Hepatocyte (in vitro differentiated cells): ENCODE measurements around the gene HERC2. TPM values are rescaled to one million over a fixed set of nuclear protein-coding genes. Genes with fewer than 3 reads are reported as not detected.

Source experiments
- DNase-seq: peaks from one replicate; pipeline ENCODE4 v3.0.0-alpha.2; 2016; ENCODE audit warnings: low spot score
- H2AFZ ChIP-seq: fragments of 200-600 bp; sonication (generic); 2 replicates; pipeline ENCODE4 v1.6.0; 2016; ENCODE audit warnings: antibody characterized with exemption, mild to moderate bottlenecking
- H3K27ac ChIP-seq: fragments of 200-600 bp; sonication (generic); 2 replicates; pipeline ENCODE4 v1.5.1; 2016; ENCODE audit warnings: mild to moderate bottlenecking
- H3K27me3 ChIP-seq: fragments of 200-600 bp; sonication (generic); 2 replicates; pipeline ENCODE4 v1.6.1; 2016
- H3K36me3 ChIP-seq: fragments of 200-600 bp; sonication (generic); replicated peaks from 2 replicates; pipeline ENCODE4 v1.5.1; 2016; ENCODE audit warnings: low read depth; ENCODE audit not compliant: insufficient read depth
- H3K4me1 ChIP-seq: fragments of 200-600 bp; sonication (generic); 2 replicates; pipeline ENCODE4 v1.5.1; 2016; ENCODE audit warnings: mild to moderate bottlenecking, moderate library complexity; ENCODE audit not compliant: insufficient read depth
- H3K4me2 ChIP-seq: fragments of 200-600 bp; sonication (generic); 2 replicates; pipeline ENCODE4 v1.6.0; 2016
- H3K4me3 ChIP-seq: fragments of 200-600 bp; sonication (generic); 2 replicates; pipeline ENCODE4 v1.5.1; 2016; ENCODE audit warnings: mild to moderate bottlenecking
- H3K79me2 ChIP-seq: fragments of 200-600 bp; sonication (generic); 2 replicates; pipeline ENCODE4 v1.6.0; 2017; ENCODE audit warnings: mild to moderate bottlenecking
- H3K9me2 ChIP-seq: fragments of 200-600 bp; sonication (generic); replicated peaks from 2 replicates; pipeline ENCODE4 v1.6.0; 2017; ENCODE audit warnings: mild to moderate bottlenecking; ENCODE audit not compliant: insufficient read depth
- H3K9me3 ChIP-seq: fragments of 200-600 bp; sonication (generic); 2 replicates; pipeline ENCODE4 v1.5.1; 2016; ENCODE audit warnings: low read depth, mild to moderate bottlenecking
- H4K20me1 ChIP-seq: fragments of 200-600 bp; sonication (generic); 2 replicates; pipeline ENCODE4 v1.6.0; 2016; ENCODE audit warnings: mild to moderate bottlenecking; ENCODE audit not compliant: insufficient read depth, poor library complexity, severe bottlenecking
- EZH2 ChIP-seq: fragments of 200-600 bp; sonication (generic); IDR thresholded peaks from 2 replicates; pipeline ENCODE4 v1.6.1; 2016; ENCODE audit warnings: antibody characterized with exemption, mild to moderate bottlenecking, borderline replicate concordance
- EZH2phosphoT487 ChIP-seq: fragments of 200-600 bp; sonication (generic); IDR thresholded peaks from one replicate; pipeline ENCODE4 v1.6.1; 2018; ENCODE audit warnings: antibody characterized with exemption, mild to moderate bottlenecking, low read depth, moderate library complexity; ENCODE audit not compliant: unreplicated experiment, severe bottlenecking
- WGBS: methylation state at CpG from one replicate; pipeline ENCODE4 v1.1.6; 2016; ENCODE audit warnings: low lambda C conversion rate; ENCODE audit errors: missing lambda C conversion rate; 5-methylcytosine and 5-hydroxymethylcytosine counted together
- polyA plus RNA-seq: library from polyadenylated mRNA; unstranded; fragments of >200 nt; fragmentation: Nextera tagmentation; extraction: Ambion mirVana; gene quantifications from 2 replicates; pipeline ENCODE4 v1.2.1, GENCODE V29; 2016
- total RNA-seq: library from RNA; depleted of rRNA; stranded (reverse); fragments of >200 nt; gene quantifications from 2 replicates; pipeline ENCODE4 v1.2.3, GENCODE V29; 2014
- TF ChIP-seq, protein P1 (sequence below): fragments of 200-600 bp; sonication (generic); IDR thresholded peaks from 2 replicates; pipeline ENCODE4 v1.5.1; 2016; ENCODE audit warnings: antibody characterized with exemption, mild to moderate bottlenecking; ENCODE audit not compliant: poor library complexity

Gene HERC2
- total and polyA plus RNA-seq, 2 experiments from 2014 or later = 30.2 to 57.4 TPM

DNA sequence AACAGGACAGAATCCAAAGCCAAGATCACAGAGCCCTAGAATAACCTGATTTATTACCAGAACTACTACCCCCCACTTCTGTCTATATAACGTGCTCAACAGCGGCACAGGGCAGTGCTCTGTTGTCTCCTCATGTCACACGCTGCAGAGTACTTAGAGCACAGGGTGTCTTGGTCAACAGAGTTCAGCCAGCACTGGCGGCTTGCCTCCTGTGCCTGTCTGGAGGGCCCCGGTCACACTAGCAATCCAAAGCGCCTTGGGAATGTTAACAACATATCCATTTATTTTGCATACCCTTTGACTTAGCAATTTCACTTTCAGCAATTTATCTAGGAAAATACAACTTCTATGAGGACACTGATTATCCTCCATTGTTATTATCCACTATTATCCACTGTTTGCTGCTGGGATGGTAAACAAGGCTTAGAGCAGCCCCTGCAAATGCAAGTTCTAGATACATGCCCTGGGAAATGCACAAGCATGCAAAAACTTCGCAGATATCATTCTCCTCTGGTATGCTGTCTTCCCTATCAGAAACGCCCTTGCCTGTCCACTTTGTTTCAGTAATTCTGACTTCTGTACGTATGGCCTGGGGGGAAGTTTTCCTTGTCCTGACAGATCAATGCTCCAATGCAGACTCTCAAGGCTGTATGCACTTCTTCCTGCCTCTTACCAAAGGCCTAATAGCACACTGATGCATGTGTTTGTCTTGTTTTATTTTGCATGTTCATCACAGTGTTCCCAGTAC lies 136.7 kb downstream of the HERC2 start:
- Histone ChIP-seq H3K4me3 (no peak overlapping the region), H3K27ac (no peak overlapping the region), H3K9me2 (no peaks in the 10 kb centered on the region), H4K20me1 (no peaks in the 10 kb centered on the region), H3K4me1 (no peaks in the 10 kb centered on the region), H3K27me3 (no peaks in the 10 kb centered on the region), H2AFZ (no peak overlapping the region), H3K9me3 (no peaks in the 10 kb centered on the region), H3K4me2 (no peak overlapping the region), H3K36me3 (no peaks in the 10 kb centered on the region), H3K79me2 (no peaks in the 10 kb centered on the region)
- 89% methylated on average over 9 of the region's 9 CpGs for WGBS
- TF ChIP-seq, protein P1, sequence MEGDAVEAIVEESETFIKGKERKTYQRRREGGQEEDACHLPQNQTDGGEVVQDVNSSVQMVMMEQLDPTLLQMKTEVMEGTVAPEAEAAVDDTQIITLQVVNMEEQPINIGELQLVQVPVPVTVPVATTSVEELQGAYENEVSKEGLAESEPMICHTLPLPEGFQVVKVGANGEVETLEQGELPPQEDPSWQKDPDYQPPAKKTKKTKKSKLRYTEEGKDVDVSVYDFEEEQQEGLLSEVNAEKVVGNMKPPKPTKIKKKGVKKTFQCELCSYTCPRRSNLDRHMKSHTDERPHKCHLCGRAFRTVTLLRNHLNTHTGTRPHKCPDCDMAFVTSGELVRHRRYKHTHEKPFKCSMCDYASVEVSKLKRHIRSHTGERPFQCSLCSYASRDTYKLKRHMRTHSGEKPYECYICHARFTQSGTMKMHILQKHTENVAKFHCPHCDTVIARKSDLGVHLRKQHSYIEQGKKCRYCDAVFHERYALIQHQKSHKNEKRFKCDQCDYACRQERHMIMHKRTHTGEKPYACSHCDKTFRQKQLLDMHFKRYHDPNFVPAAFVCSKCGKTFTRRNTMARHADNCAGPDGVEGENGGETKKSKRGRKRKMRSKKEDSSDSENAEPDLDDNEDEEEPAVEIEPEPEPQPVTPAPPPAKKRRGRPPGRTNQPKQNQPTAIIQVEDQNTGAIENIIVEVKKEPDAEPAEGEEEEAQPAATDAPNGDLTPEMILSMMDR = no peak
- DNase-seq = no peak

DNA sequence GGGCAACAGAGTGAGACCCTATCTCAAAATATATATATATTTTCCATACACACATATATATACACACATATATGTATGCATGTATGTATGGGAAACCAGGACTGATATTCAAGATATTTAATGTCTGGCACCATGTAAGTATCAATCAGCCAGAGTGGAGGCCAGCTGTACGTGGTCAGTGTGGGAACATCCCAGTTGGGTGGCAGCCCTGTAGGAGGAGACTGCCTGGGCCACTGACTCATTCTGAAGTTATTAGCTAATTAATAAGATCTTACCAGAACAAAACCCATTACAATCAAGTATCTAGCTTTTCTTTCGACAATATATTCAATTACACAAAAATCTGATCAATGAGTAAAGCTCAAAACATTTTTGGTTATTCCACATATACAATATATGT lies 137.8 kb downstream of the HERC2 start:
- Histone ChIP-seq H3K36me3 (no peaks in the 10 kb centered on the region), H3K4me2 (no peak overlapping the region), H3K79me2 (no peaks in the 10 kb centered on the region), H2AFZ (no peak overlapping the region), H3K9me3 (no peaks in the 10 kb centered on the region), H3K4me3 (no peak overlapping the region), H3K27me3 (no peaks in the 10 kb centered on the region), H3K4me1 (no peaks in the 10 kb centered on the region), H3K9me2 (no peaks in the 10 kb centered on the region), H3K27ac (no peak overlapping the region), H4K20me1 (no peaks in the 10 kb centered on the region)
- no peak for TF ChIP-seq EZH2phosphoT487
- no peak for TF ChIP-seq EZH2
- TF ChIP-seq, protein P1 = no peak
- 100% methylated on average over 2 of the region's 2 CpGs for WGBS
- no peak for DNase-seq

DNA sequence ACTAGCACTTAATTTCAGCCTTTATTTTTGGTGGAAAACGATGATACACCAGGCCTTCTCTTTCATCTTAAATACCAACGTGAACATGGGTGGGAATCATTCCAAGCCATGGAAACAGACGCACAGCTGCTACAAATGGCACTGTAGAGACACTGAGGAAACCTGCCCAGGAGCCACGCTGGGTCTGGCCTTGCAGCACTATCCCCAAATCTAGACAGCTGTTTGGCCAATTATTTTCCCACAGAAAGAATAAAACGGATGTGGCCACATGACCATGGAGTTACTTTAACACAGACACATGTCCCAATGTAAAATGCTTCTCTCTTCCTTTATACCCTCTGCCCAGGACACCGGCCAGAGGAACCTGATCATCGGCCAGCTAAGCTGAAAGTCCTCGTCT lies 139.2 kb downstream of the HERC2 start:
- H3K9me3 ChIP-seq = no peaks in the 10 kb centered on the region
- no peaks in the 10 kb centered on the region for H3K36me3 ChIP-seq
- H3K27ac ChIP-seq = no peak overlapping the region
- no peak for DNase-seq
- no peaks in the 10 kb centered on the region for H3K79me2 ChIP-seq
- H3K27me3 ChIP-seq = no peaks in the 10 kb centered on the region
- TF ChIP-seq EZH2 (no peak), EZH2phosphoT487 (no peak)
- TF ChIP-seq, protein P1 = no peak
- no peaks in the 10 kb centered on the region for H3K9me2 ChIP-seq
- WGBS = 90% methylated on average over 8 of the region's 8 CpGs
- H4K20me1 ChIP-seq = no peaks in the 10 kb centered on the region
- no peaks in the 10 kb centered on the region for H3K4me1 ChIP-seq
- no peak overlapping the region for H3K4me3 ChIP-seq
- H2AFZ ChIP-seq = no peak overlapping the region
- no peak overlapping the region for H3K4me2 ChIP-seq
